Endothelial cell of umbilical vein (primary cell): Measurements from ENCODE around the gene PECR. TPM values are rescaled to one million over a fixed set of nuclear protein-coding genes. Genes with fewer than 3 reads are reported as not detected.
A peak's percentile ranks its signal among the peaks of the same experiment; 100 is the strongest.

Source experiments
- BruUV-seq: library from RNA; stranded (reverse); fragments of 400-500 nt; replicated peaks from 2 replicates; lab custom pipeline; 2021; lab: Mats Ljungman, UMichigan
- CTCF ChIA-PET: fragments of 300-600, 350-600 bp; sonication (Branson Sonifier 250); formaldehyde crosslinking; loops from one replicate; lab custom pipeline; 2021; ENCODE audit warnings: antibody characterized with exemption, inconsistent platforms; lab: Charles Lee
- POLR2A ChIA-PET: fragments of 300-600, 350-600 bp; sonication (Branson Sonifier 250); formaldehyde crosslinking; loops from one replicate; lab custom pipeline; 2021; ENCODE audit warnings: antibody characterized with exemption, inconsistent platforms; lab: Charles Lee
- DNase-seq: peaks from one replicate; pipeline ENCODE4 v3.0.0-alpha.2; 2011; ENCODE audit warnings: low read depth, low spot score
- FAIRE-seq: peaks from 2 replicates; lab custom pipeline; 2011; peaks lifted over from hg19 to GRCh38; lab: Jason Lieb, UNC
- H2AFZ ChIP-seq: 2 replicates; pipeline ENCODE4 v1.6.0; 2012; ENCODE audit warnings: low read depth, low read length, control low read depth, inconsistent platforms
- H3K27ac ChIP-seq: 2 replicates; pipeline ENCODE4 v1.5.1; 2011; ENCODE audit warnings: low read depth, mild to moderate bottlenecking, control low read depth, low read length, moderate library complexity; ENCODE audit not compliant: insufficient read depth
- H3K27me3 ChIP-seq, 2 experiments: 2 replicates each; pipeline versions ENCODE4 v1.6.0 to v1.6.1; 2011; ENCODE audit warnings: low read length in 2 of 2, mixed read lengths in 1 of 2; ENCODE audit not compliant: control insufficient read depth in 2 of 2, insufficient read depth in 2 of 2
- H3K36me3 ChIP-seq, 2 experiments: 2 replicates in 1 of 2; 3 replicates in 1 of 2; pipeline ENCODE4 v1.5.1; 2011; ENCODE audit warnings: low read length in 2 of 2, mild to moderate bottlenecking in 1 of 2, moderate library complexity in 1 of 2; ENCODE audit not compliant: control insufficient read depth in 2 of 2, insufficient read depth in 2 of 2; ENCODE audit errors: extremely low read depth in 1 of 2
- H3K4me1 ChIP-seq: 3 replicates; pipeline ENCODE4 v1.5.1; 2011; ENCODE audit warnings: mild to moderate bottlenecking, low read length; ENCODE audit not compliant: control insufficient read depth, insufficient read depth; ENCODE audit errors: extremely low read depth
- H3K4me2 ChIP-seq: 2 replicates; pipeline ENCODE4 v1.6.1; 2011; ENCODE audit warnings: low read length, control low read depth, mixed read lengths; ENCODE audit not compliant: insufficient read depth
- H3K4me3 ChIP-seq, 3 experiments: fragments of 200-600 bp in 1 of 3; sonication (generic), shearing (Covaris generic) in 1 of 3; replicated peaks in 1 of 3; 2 replicates each; pipeline ENCODE4 v1.5.1; 2011 to 2016; ENCODE audit warnings: control low read depth in 3 of 3, low read length in 3 of 3, mild to moderate bottlenecking in 2 of 3, inconsistent platforms in 1 of 3, low read depth in 1 of 3, moderate library complexity in 1 of 3; ENCODE audit not compliant: insufficient read depth in 1 of 3
- H3K79me2 ChIP-seq: 2 replicates; pipeline ENCODE4 v1.6.0; 2012; ENCODE audit warnings: low read length, inconsistent platforms; ENCODE audit not compliant: control insufficient read depth, insufficient read depth
- H3K9ac ChIP-seq: replicated peaks from 2 replicates; pipeline ENCODE3; 2011; ENCODE audit warnings: low read length, control low read depth; ENCODE audit not compliant: insufficient read depth; ENCODE audit errors: extremely low read depth
- H3K9me1 ChIP-seq: replicated peaks from 3 replicates; pipeline ENCODE4 v1.6.0; 2011; ENCODE audit warnings: mild to moderate bottlenecking, low read length; ENCODE audit not compliant: control insufficient read depth, insufficient read depth; ENCODE audit errors: extremely low read depth
- H3K9me3 ChIP-seq: replicated peaks from 2 replicates; pipeline ENCODE4 v1.5.1; 2012; ENCODE audit warnings: low read length, inconsistent platforms; ENCODE audit not compliant: control insufficient read depth, insufficient read depth
- H4K20me1 ChIP-seq: replicated peaks from 2 replicates; pipeline ENCODE3; 2011; ENCODE audit warnings: mild to moderate bottlenecking, low read length; ENCODE audit not compliant: control insufficient read depth, insufficient read depth; ENCODE audit errors: extremely low read depth
- EZH2 ChIP-seq: IDR thresholded peaks from 2 replicates; pipeline ENCODE4 v1.6.1; 2012; ENCODE audit warnings: borderline replicate concordance, low read depth, mild to moderate bottlenecking, moderate library complexity, low read length, inconsistent platforms; ENCODE audit not compliant: severe bottlenecking
- FOS ChIP-seq: IDR thresholded peaks from 2 replicates; pipeline ENCODE4 v1.6.1; 2011; ENCODE audit warnings: mild to moderate bottlenecking, low read length, moderate library complexity, borderline replicate concordance; ENCODE audit not compliant: insufficient read depth
- GATA2 ChIP-seq: IDR thresholded peaks from 2 replicates; pipeline ENCODE4 v1.7.0; 2011; ENCODE audit warnings: low read depth, mild to moderate bottlenecking, moderate library complexity, mixed read lengths, low read length; ENCODE audit not compliant: insufficient read length, insufficient read depth
- JUN ChIP-seq: IDR thresholded peaks from 2 replicates; pipeline ENCODE4 v1.6.1; 2011; ENCODE audit warnings: borderline replicate concordance, low read depth; ENCODE audit not compliant: insufficient read length, insufficient read depth
- MYC ChIP-seq: IDR thresholded peaks from one replicate; pipeline ENCODE4 v1.6.1; 2011; ENCODE audit warnings: mild to moderate bottlenecking, low read depth, low read length
- POLR2A ChIP-seq: IDR thresholded peaks from 2 replicates; pipeline ENCODE4 v1.6.1; 2012; ENCODE audit warnings: low read depth, mild to moderate bottlenecking, control low read depth, low read length
- POLR2AphosphoS5 ChIP-seq: IDR thresholded peaks from 2 replicates; pipeline ENCODE4 v1.6.1; 2012; ENCODE audit warnings: low read depth, mild to moderate bottlenecking, control low read depth, low read length, moderate library complexity; ENCODE audit not compliant: insufficient read depth
- dilution Hi-C: fragments of 300-500 bp; cut with MboI; formaldehyde crosslinking; loops from one replicate; pipeline ENCODE4 v1.15.0; 2019; ENCODE audit warnings: low sequenced_read_pairs; ENCODE audit not compliant: extremely low pct_ligation_motif_present
- intact Hi-C: fragments of 100-400 bp; cut with micrococcal nuclease; formaldehyde crosslinking; loops from one replicate; pipeline ENCODE4 v1.10.0; 2022
- polyA plus RNA-seq, 4 experiments: library from polyadenylated mRNA; depleted of rRNA in 3 of 4; stranded (reverse) in 3 of 4; unstranded in 1 of 4; fragments of >200 nt; gene quantifications; 2 replicates each; pipeline versions ENCODE4 v1.2.1 to v1.2.3, GENCODE V29; 2011 to 2012; ENCODE audit warnings: missing spikeins in 1 of 4
- total RNA-seq: library from RNA; stranded (reverse); gene quantifications from 2 replicates; pipeline ENCODE4 v1.2.3, GENCODE V29; 2021
- TF ChIP-seq, protein P1 (sequence below): IDR thresholded peaks from 2 replicates; pipeline ENCODE4 v1.6.1; 2011; ENCODE audit not compliant: insufficient read depth, insufficient read length
- TF ChIP-seq, protein P2 (sequence below), 2 donors: IDR thresholded peaks; 1 replicate in 1 of 2; 2 replicates in 1 of 2; pipeline ENCODE4 v1.5.1; 2011; ENCODE audit warnings: low read length in 2 of 2, mild to moderate bottlenecking in 2 of 2, moderate library complexity in 2 of 2, control low read depth in 1 of 2, inconsistent platforms in 1 of 2, low read depth in 1 of 2; ENCODE audit not compliant: insufficient read depth in 1 of 2; ENCODE audit errors: extremely low read depth in 1 of 2

PECR gene
- total and polyA plus RNA-seq, 2 donors (not counting 3 experiments of a cell fraction or from before 2014, with no cell fraction given), result 4.1 to 6.2 TPM

GRCh38 chr2:216082117-216082711 is 605 bp upstream of the PECR start:
- CTCF ChIA-PET, result interaction anchor here (1.4 to 1.8 kb wide), 5 partner anchors 25 to 132 kb away, joined by 4 to 6 read pairs (median 4); no protein-coding TSS in a partner anchor
- Histone ChIP-seq H4K20me1 (no peaks in the 10 kb centered on the region), H3K9me3 (no peaks in the 10 kb centered on the region), H3K4me3 (peak overlapping the region; percentile 56 to 68 (median 65)), H3K27me3 (peaks cover 8% of the 10 kb centered on the region in 2 experiments), H3K4me2 (peak overlapping the region; percentile 66), H3K36me3 (no peaks in the 10 kb centered on the region), H3K4me1 (peaks cover 9% of the 10 kb centered on the region), H2AFZ (peak overlapping the region; percentile 99), H3K27ac (no peak overlapping the region), H3K9me1 (no peaks in the 10 kb centered on the region), H3K79me2 (no peaks in the 10 kb centered on the region), H3K9ac (peak overlapping the region; percentile 20)
- dilution Hi-C loops, result no loop called here
- POLR2A ChIA-PET, result interaction anchor here (0.9 kb wide), 1 partner anchor 28 kb away, joined by 3 read pairs; no protein-coding TSS in a partner anchor
- TF ChIP-seq EZH2 (peak; percentile 47), GATA2 (no peak)
- intact Hi-C loops, result no loop called here
- FAIRE-seq, result no peak
- no peak for DNase-seq
- BruUV-seq, result no TSS peak

GRCh38 chr2:216081012-216081411 is 597 bp downstream of the PECR start:
- Histone ChIP-seq H3K27me3 (peaks cover 8% of the 10 kb centered on the region in 2 experiments), H3K27ac (no peak overlapping the region), H3K9me1 (no peaks in the 10 kb centered on the region), H4K20me1 (no peaks in the 10 kb centered on the region), H3K79me2 (no peaks in the 10 kb centered on the region), H2AFZ (peak overlapping the region; percentile 99), H3K9ac (peak overlapping the region; percentile 45), H3K4me2 (peak overlapping the region; percentile 80), H3K4me3 (peak overlapping the region in 2 of 3 experiments; percentile 38 to 68), H3K9me3 (no peaks in the 10 kb centered on the region), H3K4me1 (peaks cover 9% of the 10 kb centered on the region), H3K36me3 (no peaks in the 10 kb centered on the region)
- BruUV-seq, result no TSS peak
- FAIRE-seq (peak; percentile 21), DNase-seq (no peak)
- CTCF ChIA-PET, result interaction anchor here (1.4 to 1.8 kb wide), 5 partner anchors 26 to 131 kb away, joined by 4 to 6 read pairs (median 4); no protein-coding TSS in a partner anchor
- POLR2A ChIA-PET, result interaction anchor here (0.9 kb wide), 1 partner anchor 29 kb away, joined by 3 read pairs; no protein-coding TSS in a partner anchor
- intact Hi-C loops (no loop called here), dilution Hi-C loops (no loop called here)
- TF ChIP-seq JUN (no peak), FOS (no peak), GATA2 (no peak), MYC (no peak), EZH2 (no peak), POLR2AphosphoS5 (no peak), POLR2A (no peak)
- TF ChIP-seq, protein P1, sequence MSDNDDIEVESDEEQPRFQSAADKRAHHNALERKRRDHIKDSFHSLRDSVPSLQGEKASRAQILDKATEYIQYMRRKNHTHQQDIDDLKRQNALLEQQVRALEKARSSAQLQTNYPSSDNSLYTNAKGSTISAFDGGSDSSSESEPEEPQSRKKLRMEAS, result no peak
- TF ChIP-seq, protein P2, sequence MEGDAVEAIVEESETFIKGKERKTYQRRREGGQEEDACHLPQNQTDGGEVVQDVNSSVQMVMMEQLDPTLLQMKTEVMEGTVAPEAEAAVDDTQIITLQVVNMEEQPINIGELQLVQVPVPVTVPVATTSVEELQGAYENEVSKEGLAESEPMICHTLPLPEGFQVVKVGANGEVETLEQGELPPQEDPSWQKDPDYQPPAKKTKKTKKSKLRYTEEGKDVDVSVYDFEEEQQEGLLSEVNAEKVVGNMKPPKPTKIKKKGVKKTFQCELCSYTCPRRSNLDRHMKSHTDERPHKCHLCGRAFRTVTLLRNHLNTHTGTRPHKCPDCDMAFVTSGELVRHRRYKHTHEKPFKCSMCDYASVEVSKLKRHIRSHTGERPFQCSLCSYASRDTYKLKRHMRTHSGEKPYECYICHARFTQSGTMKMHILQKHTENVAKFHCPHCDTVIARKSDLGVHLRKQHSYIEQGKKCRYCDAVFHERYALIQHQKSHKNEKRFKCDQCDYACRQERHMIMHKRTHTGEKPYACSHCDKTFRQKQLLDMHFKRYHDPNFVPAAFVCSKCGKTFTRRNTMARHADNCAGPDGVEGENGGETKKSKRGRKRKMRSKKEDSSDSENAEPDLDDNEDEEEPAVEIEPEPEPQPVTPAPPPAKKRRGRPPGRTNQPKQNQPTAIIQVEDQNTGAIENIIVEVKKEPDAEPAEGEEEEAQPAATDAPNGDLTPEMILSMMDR (IDR thresholded peaks at IDR 0.05; ENCODE audit: extremely low read depth in 1 of 2, insufficient read depth in 1 of 2, low read depth in 1 of 2, low read length in 2 of 2), result no peak
